ENCODE results near the gene BCAP29.

Gene BCAP29

DNA sequence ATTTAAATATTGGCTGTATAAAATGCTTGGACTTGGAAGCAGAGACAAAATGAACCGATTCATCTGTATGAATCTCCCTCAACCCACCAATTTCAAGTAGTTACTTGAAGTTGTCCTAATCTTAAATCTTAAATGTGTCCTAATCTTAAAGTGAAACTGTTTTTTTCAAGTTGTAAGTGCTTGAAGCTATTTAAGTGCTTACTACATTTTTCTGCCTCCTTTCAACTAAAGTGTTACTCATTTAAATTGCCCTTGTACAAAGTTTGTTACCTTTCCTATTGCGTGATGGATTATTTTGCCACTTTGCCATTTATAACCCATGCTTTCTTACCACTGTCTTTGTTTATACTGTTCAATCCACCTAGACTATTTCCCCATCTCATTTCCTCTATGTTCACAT lies 2.8 kb downstream of the BCAP29 start:
- no peak for DNase-seq (ENCODE audit: low read depth)

DNA sequence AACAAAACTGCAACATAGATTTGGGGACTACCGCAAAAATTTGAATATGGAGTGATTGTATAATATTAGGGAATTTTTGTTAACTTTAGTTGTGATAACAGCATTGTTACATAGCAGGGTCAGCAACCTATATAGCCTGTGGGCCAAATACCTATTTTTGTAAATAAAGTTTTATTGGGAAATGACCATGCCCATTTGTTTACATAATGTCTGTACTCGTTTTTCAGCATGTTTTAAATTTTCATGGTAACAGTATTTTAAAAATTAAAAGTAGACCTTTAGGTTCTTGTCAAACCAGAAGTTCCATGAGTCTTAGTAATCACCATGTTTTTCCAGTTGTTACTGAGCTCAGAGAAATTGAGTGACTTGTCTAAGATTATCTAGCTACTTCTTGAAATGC lies 4.7 kb downstream of the BCAP29 start:
- DNase-seq (ENCODE audit: low read depth), result no peak

DNA sequence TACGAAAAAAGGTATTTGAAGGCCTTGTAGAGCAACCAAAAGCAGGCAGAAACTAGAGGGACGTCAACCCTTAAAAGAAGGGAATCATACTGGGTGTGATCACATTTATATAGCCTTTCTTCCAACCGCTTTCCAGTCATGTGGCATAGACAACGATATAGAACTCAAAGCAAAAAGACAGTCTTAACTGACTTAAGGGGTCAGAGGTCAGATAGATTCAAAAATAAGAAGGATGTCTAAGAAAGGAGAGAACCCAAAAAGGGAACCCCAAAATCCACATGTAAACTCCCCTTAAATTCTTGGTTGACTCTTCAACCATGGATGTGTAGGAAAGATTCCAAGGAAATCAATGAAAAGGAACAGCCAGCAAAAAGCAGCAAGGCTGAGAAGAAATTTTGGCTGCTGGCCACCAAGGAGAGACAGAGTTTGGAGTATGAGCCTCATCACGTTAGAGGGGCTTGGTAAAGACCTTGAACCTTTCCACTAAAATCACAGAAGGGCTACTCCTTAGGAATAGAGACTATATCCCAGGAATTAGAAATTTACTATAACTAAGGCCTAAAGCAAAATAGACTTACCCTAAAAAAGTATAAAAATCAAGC lies 8.6 kb downstream of the BCAP29 start:
- no peak for DNase-seq (ENCODE audit: low read depth)

DNA sequence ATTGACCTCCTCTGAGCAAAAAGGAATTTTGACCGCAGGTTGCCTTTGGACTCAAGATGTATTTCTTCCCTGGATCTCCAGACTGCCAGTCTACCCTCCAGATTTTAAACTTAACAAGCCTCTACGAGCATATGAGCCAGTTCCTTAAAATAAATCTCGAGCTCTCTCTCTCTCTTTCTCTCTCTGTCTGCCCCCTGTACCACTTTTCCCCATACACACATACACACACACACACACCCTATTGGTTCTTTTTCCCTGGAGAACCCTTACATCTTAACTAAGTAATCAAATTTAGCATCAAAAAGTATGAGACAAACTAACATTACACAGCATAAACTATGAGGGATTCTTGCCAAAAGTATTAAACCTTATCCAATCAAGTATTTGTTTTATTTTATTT lies 11.4 kb downstream of the BCAP29 start:
- DNase-seq (ENCODE audit: low read depth), result no peak

DNA sequence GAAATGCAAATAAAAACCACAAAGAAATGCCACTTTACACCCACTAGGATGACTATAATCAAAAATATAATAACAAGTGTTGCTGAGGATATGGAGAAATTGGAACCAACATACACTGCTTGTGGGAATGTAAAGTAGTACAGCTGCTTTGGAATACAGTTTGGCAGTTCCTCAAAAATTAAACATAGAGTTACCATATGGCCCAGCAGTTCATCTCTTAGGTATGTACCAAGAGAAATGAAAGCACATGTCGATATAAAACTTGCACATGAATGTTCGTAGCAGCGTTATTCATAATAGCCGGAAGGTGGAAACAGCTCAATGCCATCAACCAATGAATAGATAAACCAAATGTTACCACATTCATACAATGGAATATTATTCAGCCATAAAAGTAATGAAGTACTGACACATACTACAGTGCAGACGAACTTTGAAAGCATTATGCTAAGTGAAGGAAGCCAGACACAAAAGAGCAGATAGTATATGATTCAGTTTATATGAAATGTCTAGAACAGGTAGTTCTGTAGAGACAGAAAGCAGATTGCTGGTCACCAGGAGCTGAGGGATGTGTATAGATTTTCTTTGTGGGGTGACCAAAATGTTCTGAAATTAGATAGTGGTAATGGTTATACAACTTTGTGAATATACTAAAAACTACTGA lies 12.4 kb downstream of the BCAP29 start:
- peak; percentile 71 for DNase-seq (ENCODE audit: low read depth)

DNA sequence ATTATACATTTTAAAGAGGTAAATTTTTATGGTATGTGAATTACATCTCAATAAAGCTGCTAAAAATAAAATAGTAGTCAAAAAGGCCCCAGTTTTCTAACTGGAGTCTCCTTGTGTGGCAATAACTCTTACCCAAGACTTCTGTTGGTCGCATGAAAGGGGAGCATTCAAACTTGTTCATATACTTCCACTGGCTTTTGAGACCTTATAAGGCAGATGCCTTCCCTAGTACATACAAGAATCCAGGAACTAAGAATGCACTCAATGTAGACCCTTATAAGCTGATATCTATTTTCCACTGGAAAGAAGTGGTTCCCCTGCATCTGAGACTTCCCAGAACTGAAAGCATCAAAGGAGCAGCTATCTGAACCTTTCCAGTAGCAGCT lies 13.0 kb downstream of the BCAP29 start:
- no peak for DNase-seq (ENCODE audit: low read depth)

DNA sequence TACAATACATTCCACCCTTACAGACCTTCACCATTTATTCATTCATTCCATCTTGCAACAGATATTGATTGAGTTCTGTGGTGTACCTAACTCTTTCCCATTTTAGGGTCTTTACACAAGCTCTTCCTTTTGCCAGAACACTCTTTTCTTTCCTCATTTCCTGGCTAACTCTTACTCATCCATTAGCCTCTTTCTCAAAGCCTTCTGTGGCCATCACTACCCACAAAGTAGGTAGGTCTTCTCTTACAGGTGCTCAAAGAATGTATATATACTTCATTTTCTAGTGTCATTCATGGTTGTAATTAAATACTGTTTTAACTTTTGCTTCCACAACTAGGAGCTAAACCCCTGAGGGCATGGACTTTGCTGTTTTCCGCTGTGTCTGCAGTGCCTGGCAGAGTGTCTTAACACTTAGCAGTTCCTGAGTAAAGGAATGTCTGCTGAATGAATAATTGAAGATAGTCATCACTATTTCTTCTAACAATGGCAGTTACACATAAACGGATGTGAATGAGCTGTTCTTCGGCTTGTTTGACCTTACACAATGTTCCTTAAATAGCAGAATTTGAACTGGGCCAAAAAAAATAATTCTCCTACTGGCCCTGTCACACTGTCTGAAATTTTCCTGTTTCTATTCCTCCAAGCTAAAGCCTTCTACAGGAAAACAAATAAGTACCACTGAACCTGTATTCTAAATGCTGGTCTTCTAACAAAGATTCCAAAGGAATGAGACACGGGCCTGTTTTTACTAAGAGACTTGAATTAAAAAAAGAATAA lies 15.1 kb downstream of the BCAP29 start:
- DNase-seq (ENCODE audit: low read depth), result peak; percentile 95

DNA sequence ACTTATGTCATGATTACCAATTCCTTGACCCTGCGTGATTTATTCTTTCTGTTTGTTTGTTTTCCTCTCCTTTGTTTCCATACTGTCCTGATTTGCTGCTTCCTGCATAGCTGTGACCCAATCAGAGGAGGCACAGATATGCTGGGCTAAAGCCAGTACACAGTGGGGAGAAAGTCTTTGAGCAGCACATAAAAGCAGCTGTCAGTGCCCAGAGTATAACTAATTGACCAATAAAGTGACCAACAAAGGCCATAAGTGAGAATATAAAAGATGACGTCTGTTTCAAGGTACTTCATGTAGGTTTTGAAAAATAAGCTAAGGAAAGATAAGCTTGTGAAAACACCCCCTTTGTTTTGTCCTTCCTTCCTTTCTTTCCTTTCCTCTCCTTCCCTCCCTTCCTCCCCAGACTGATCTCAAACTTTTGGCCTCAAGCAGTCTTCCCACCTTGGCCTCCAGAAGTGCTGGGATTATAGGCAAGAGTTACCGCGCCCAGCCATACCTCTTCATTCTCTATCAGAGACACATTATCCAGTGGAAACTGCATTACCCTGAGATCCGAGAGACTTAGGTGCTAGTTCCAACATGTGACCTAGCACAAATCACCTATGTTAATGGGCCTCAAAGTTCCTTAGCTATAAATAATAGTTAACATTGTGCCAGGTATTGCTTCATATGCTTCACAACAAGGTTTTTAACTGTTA lies 17.0 kb downstream of the BCAP29 start:
- no peak for DNase-seq (ENCODE audit: low read depth)

DNA sequence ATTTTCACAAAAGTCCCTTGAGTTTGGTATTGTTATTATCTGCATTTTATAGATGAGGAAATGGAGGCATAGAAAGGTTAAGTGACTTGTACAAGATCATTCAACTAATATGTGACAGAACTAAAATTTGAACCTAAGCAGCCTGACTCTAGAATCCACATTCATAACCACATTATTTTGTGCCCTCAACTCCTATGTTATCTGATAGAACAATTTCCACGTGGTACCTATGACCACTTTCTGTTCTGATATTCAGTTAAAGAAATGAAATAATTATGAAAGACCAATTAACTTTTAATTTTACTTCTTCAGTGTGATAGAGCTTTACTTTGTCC lies 17.5 kb downstream of the BCAP29 start:
- no peak for DNase-seq (ENCODE audit: low read depth)

DNA sequence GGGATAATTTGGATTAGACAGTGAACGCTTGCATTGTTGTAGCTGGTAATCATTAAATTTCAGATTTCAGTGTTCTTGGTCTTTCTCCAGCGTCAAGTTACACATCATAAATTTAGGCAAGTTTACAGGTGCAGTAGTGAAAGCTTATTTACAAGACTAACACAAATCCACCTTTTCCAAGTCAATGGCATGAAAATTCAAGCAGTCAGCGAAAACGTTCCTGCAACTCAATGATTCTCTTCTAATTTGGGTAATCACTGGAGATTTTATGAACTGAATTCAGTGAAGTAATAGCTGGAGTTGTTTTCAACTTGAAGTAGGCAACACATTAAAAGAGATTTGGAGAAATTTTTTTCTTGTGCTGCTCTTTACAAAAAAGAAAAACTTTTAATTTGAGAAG lies 17.9 kb downstream of the BCAP29 start:
- DNase-seq (ENCODE audit: low read depth), result no peak

DNA sequence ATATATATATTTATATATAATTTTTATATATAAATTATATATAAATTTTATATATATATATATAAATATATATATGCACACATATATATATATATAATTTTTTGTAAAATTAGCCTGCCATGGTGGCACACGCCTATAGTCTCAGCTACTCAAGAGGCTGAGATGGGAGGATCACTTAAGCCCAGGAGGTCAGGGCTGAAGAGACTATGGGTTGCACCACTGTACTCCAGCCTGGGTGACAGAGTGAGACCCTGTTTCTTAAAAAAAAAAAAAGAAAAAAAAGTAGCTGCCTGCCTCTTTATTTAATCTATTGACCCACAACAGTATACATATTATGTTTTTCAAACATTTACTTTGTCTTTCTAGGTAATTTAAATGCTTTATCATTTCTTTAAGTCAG lies 19.2 kb downstream of the BCAP29 start:
- no peak for DNase-seq (ENCODE audit: low read depth)

DNA sequence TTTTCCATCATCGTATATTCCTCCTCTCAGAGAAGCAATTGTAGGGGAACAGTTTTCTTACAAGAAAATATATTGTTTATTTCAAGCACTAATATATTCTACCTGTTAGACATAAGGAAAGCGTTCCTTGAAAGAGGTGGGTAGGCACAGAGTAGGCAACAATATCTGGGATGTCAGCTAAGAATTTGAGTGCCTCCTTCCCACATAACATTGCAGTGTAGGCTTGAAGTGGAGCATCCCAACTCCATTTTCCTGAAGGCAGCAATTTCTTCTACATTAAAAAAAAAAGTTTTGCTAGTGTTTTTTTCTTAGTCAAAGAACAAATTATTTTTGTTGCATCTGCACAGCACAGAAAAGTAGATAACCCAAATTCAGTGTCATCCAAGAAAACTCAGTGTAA lies 20.8 kb downstream of the BCAP29 start:
- no peak for DNase-seq (ENCODE audit: low read depth)

DNA sequence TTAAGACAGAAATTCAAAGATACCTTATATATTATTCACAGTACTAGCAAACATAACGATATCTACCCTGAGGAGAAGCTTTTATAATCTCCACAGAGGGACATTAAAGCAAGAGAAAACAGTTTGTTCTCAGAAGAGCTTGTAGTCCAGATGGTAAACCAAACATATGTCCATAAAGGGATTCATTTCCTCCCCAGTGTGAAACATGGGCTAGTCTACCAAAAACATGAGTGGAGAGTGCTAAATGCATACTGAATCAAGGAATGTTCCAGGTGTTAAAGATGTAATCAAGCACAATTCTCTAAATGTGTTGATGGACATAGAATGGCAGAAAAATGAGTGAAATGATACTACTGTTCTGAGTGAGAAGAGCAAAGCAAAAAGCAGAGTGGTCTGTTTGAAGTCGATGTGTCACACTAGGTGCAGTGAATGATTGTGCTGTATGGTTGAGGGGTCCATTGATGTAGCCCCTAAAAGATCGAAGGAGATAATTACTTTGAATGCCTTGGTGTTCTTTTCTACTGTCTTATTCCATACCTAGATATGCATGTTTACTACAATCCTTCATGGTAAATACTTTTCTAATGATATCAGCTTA lies 25.3 kb downstream of the BCAP29 start:
- DNase-seq (ENCODE audit: low read depth), result no peak

DNA sequence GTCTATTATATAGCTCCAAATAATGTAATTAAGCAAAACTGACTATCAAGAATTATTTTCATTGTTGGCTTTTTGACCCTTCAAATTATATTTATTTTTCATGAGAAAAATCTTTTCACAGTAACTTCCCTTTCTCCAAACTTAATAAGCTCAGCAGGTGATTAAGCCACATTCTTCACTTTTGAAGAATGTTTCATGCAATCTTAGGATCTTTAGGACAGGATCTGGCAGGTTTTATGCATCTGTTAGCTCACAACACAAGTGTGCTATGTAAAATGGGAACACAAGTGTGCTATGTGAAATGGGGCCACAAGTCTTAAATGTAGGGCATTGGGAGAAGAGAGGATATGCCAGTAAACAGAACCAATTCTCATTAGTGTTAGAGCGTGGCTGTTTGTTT lies 26.3 kb downstream of the BCAP29 start:
- no peak for DNase-seq (ENCODE audit: low read depth)

DNA sequence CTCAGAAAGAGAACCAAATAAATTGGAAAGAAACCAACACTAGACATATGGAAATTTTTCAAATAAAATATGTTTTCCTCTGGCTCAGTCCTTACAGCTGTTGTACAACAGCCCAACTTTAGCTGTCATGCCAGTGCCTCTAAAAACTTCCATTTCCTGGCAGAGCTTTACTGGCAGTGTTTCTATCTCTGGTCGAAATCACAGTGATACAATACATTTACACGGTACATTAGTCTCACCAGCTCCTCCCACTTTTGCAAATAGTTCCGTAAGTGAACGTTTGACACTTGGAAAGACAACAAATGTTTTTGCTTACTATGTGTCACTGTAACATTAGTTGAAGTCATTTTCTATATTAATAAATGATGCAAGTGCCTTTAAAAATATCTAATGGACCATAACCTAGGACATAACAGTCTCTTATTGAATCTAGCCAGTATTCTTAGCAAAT lies 29.8 kb downstream of the BCAP29 start:
- no peak for DNase-seq (ENCODE audit: low read depth)

DNA sequence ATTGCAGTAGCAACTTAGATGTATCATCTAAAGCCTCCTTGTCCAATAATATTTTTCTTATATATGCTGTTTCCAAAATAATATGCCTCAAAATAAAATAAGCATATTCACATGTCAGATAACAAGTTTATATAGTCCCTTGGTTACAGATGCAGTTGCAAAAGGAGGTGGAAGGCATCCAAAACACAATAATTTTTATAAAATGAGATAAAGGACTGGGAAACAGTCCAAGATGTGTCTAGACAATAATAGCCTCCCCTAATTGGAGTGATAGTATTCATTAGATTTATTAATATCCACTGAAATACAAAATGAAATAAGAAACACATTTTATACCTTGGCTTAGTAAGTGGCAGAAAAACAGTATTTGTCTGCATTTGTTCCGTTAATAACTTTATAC lies 30.3 kb downstream of the BCAP29 start:
- no peak for DNase-seq (ENCODE audit: low read depth)

DNA sequence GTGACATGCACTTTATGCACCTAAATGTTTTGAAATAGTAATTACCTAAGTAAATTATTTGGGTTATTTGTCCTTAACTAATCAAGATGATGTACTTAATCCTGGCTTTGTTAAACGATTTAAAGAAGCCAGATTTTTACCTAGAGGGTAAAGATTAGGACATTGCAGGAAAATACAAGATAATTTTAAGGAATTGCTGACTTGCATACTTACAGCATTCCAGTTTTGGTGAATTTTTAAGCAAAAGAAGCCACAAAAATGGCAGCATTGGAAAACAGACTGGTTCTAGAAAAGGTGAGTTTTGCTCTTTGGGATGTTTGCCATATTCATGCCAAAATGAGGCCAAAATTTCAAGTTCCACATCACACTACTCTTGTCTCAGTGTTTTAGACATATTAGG lies 33.4 kb downstream of the BCAP29 start:
- no peak for DNase-seq (ENCODE audit: low read depth)

DNA sequence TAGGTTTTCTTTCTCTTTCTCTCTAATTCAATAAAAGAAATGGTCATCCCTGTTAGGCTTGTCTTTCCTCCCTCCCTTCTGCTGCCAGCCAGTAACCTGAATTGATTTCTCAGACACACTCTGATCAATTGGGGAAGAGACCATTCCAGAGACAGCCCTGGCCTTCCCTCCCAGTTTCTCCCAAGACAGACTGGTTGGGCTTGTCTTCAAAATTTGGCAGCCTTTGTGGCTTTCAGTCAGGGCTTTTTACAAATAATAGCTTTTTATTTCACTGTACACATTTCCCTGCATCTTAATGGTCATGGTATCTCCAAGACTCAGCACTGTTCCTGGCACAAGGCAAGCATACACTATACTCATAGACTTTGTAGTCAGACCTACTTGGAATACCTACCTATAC lies 33.9 kb downstream of the BCAP29 start:
- DNase-seq (ENCODE audit: low read depth), result no peak

DNA sequence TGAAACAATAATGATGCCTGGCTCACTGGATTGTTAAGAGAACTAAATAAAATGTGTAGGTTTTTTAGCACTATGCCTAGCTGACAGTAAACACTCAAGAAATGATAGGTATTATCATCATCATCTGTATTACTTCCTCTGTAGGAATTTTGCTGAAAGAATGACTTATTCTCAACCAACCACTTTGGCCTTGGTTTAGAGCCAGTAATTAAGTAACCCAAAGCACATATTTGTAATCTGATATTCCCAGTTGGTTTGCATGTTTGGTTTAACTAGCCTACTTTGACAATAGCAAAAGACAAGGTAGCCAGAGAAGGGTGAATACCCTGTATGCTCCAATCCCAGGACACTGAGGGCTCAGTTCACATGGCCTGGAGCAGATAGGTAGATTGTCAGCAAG lies 34.4 kb downstream of the BCAP29 start:
- peak; percentile 63 for DNase-seq (ENCODE audit: low read depth)

DNA sequence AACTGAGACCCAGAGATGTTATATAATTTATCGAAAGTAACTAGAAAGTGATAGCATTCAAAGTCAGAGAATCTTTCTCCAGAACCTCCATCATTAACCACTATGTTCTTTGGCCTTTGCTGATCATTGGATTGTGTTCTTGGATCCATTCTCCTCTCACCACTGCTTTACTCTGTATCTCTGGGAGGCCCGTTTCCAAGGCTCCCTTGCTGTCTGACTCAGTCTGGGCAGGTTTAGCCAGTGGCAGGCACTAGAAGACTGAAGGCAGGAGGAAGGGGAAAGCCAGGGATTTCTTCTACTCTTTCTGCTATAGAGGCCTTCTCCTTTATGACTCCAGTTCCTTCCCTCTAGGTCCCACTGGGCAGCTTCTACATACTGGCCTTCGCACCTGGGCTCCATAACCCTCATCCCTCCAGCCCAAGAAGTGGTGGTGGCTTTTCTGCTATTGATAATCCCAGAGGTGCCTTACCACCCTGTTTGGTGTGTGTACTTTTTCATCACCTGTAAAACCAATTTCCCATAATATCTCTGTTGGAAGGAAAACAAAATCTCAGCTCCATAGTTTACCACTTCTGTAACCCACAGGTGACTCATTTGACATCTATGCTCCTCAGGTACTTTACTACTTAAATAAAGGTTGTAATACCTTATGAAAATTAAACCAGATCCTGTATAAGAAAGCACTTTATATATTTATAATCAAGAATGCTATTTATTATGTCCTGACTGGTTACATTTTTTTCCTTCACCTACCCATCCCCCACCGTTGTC lies 36.0 kb downstream of the BCAP29 start:
- no peak for DNase-seq (ENCODE audit: low read depth)

DNA sequence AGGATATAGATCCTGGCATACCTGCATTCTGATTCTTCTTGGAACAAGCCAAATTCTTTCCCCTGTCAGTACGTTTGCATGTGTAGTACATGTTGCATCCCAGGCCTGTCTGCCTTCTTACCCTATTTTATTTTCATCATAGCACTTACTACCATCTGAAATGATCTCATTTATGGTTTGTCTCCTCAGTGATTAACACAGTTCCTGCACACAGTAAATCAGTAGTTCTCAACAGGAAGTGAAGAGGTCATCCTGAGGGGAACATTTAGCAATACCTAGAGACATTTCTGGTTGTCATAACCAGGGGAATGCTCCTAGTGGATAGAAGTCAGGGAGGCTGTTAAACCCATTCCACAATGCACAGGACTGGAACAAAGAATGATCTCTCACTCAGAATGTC lies 42.4 kb downstream of the BCAP29 start:
- peak; percentile 81 for DNase-seq (ENCODE audit: low read depth)

DNA sequence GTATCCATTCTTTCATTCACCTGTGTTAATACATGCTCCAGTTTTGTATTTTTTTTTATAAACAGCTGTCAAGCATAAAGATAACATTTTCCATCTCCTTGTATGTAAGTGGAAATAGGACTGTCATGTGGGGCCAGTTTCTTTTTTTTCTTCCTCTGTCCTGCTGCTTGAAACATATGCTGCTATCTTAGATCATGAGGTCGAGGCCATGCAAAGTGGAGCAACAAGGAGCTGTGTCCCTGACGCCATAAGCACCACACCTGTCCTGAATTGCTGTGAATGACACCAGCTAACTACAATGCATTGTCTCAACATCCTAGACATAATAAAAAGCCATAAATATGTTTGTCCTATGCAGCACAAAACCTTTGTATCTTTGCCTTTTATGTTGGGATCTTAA lies 42.8 kb downstream of the BCAP29 start:
- DNase-seq (ENCODE audit: low read depth), result no peak

Data from ELR (cell line).